GM12878 (cell line): ENCODE data around the gene TP53I11. TPM values are rescaled to one million over a fixed set of nuclear protein-coding genes. Genes with fewer than 3 reads are reported as not detected.

Experiments used
- ATAC-seq: fragments of 200-7000 bp; cut with Tn5 transposase; 3 replicates; pipeline ENCODE4 v1.9.1; 2020; ENCODE audit warnings: mild to moderate bottlenecking, moderate library complexity
- BruUV-seq: library from RNA; stranded (reverse); fragments of 400-500 nt; replicated peaks from 2 replicates; lab custom pipeline; 2021; lab: Mats Ljungman, UMichigan
- CTCF ChIA-PET: fragments of 300-600 bp; sonication (Branson Sonifier 250); formaldehyde crosslinking; extraction: SDS; loops from one replicate; lab custom pipeline; 2021; ENCODE audit warnings: inconsistent platforms; lab: Yijun Ruan, JAX
- POLR2A ChIA-PET: fragments of 350-600 bp; formaldehyde crosslinking; extraction: SDS; loops from one replicate; lab custom pipeline; 2021; ENCODE audit warnings: inconsistent platforms; lab: Charles Lee
- RAD21 ChIA-PET: fragments of 300-600 bp; sonication (Branson Sonifier 250); formaldehyde crosslinking; loops from one replicate; lab custom pipeline; 2023; ENCODE audit warnings: antibody characterized with exemption; ENCODE audit not compliant: unreplicated experiment; lab: Charles Lee
- SMC1A ChIA-PET: fragments of 300-600 bp; sonication (Branson Sonifier 250); formaldehyde crosslinking; loops from one replicate; lab custom pipeline; 2023; ENCODE audit not compliant: unreplicated experiment, uncharacterized antibody; lab: Charles Lee
- DNase-seq: peaks from one replicate; pipeline ENCODE4 v3.0.0-alpha.2; 2011; ENCODE audit warnings: low read depth, low spot score
- FAIRE-seq: peaks from 3 replicates; lab custom pipeline; 2011; peaks lifted over from hg19 to GRCh38; lab: Jason Lieb, UNC
- H2AFZ ChIP-seq: 2 replicates; pipeline ENCODE4 v1.6.0; 2011; ENCODE audit warnings: low read depth, low read length, control low read depth; ENCODE audit not compliant: control insufficient read depth
- H3K27ac ChIP-seq: 2 replicates; pipeline ENCODE4 v1.5.1; 2011; ENCODE audit warnings: control low read depth; ENCODE audit not compliant: control insufficient read depth, insufficient read depth
- H3K27me3 ChIP-seq, 2 experiments: replicated peaks in 1 of 2; 2 replicates each; pipeline versions ENCODE4 v1.6.0 to v1.6.1; 2011; ENCODE audit warnings: low read length in 1 of 2; ENCODE audit not compliant: control insufficient read depth in 2 of 2, insufficient read depth in 2 of 2
- H3K36me3 ChIP-seq, 2 experiments: 2 replicates each; pipeline ENCODE4 v1.5.1; 2011; ENCODE audit warnings: low read length in 1 of 2; ENCODE audit not compliant: control insufficient read depth in 2 of 2, insufficient read depth in 2 of 2
- H3K4me1 ChIP-seq: 2 replicates; pipeline ENCODE4 v1.6.1; 2011; ENCODE audit warnings: mild to moderate bottlenecking, low read length, moderate library complexity, mixed read lengths; ENCODE audit not compliant: control insufficient read depth, insufficient read depth
- H3K4me2 ChIP-seq: 2 replicates; pipeline ENCODE4 v1.6.0; 2011; ENCODE audit warnings: control low read depth; ENCODE audit not compliant: control insufficient read depth, insufficient read depth
- H3K4me3 ChIP-seq: fragments of 200-600 bp; sonication (generic); 2 replicates; pipeline ENCODE4 v1.5.1; 2016
- H3K79me2 ChIP-seq: 2 replicates; pipeline ENCODE4 v1.6.0; 2011; ENCODE audit warnings: low read length; ENCODE audit not compliant: control insufficient read depth, insufficient read depth
- H3K9ac ChIP-seq: 2 replicates; pipeline ENCODE4 v1.8.0; 2011; ENCODE audit warnings: low read length, control low read depth, mixed read lengths; ENCODE audit not compliant: control insufficient read depth, insufficient read depth
- H3K9me3 ChIP-seq: replicated peaks from 3 replicates; pipeline ENCODE4 v1.5.1; 2011; ENCODE audit warnings: mild to moderate bottlenecking, low read length; ENCODE audit not compliant: control insufficient read depth, insufficient read depth
- H4K20me1 ChIP-seq: 2 replicates; pipeline ENCODE4 v1.6.0; 2011; ENCODE audit not compliant: control insufficient read depth, insufficient read depth
- BHLHE40 ChIP-seq, 2 experiments: fragments of 450-650 bp in 1 of 2; IDR thresholded peaks; 2 replicates each; pipeline ENCODE4 v1.6.1; 2011 to 2017; ENCODE audit warnings: low read depth in 2 of 2, borderline replicate concordance in 1 of 2, improper control_type of control experiment in 1 of 2, low read length in 1 of 2, mild to moderate bottlenecking in 1 of 2
- POLR2A ChIP-seq: IDR thresholded peaks from 2 replicates; pipeline ENCODE4 v1.6.1; 2011; ENCODE audit warnings: low read depth, mild to moderate bottlenecking, low read length
- RAD21 ChIP-seq: IDR thresholded peaks from 2 replicates; pipeline ENCODE4 v1.6.1; 2011; ENCODE audit warnings: mild to moderate bottlenecking, low read depth, low read length, moderate library complexity; ENCODE audit not compliant: insufficient read depth
- SMARCA5 ChIP-seq: fragments of 450-650 bp; IDR thresholded peaks from 2 replicates; pipeline ENCODE4 v1.6.1; 2017; ENCODE audit warnings: mild to moderate bottlenecking
- SMC3 ChIP-seq: IDR thresholded peaks from 2 replicates; pipeline ENCODE4 v1.6.1; 2011; ENCODE audit warnings: low read length, improper control_type of control experiment, borderline replicate concordance
- TBL1XR1 ChIP-seq: IDR thresholded peaks from 2 replicates; pipeline ENCODE4 v1.6.1; 2012; ENCODE audit warnings: low read depth, low read length, improper control_type of control experiment
- ZNF384 ChIP-seq: IDR thresholded peaks from 2 replicates; pipeline ENCODE4 v1.6.1; 2012; ENCODE audit warnings: low read depth, mild to moderate bottlenecking, low read length, improper control_type of control experiment, borderline replicate concordance
- ZZZ3 ChIP-seq: IDR thresholded peaks from 2 replicates; pipeline ENCODE4 v1.6.1; 2011; ENCODE audit warnings: low read depth; ENCODE audit not compliant: control insufficient read depth, insufficient read length
- WGBS: methylation state at CpG from one replicate; pipeline ENCODE4 v1.1.6; 2016; ENCODE audit warnings: low lambda C conversion rate; ENCODE audit not compliant: insufficient replicate concordance, insufficient coverage; ENCODE audit errors: missing lambda C conversion rate; 5-methylcytosine and 5-hydroxymethylcytosine counted together
- in situ Hi-C: fragments of 300-500 bp; cut with MboI; formaldehyde crosslinking; loops from 9 replicates; pipeline ENCODE4 v1.14.3; 2018; ENCODE audit warnings: mixed read lengths
- intact Hi-C: fragments of 100-400 bp; cut with micrococcal nuclease; formaldehyde crosslinking; loops from one replicate; pipeline ENCODE4 v1.14.2; 2022; ENCODE audit not compliant: unreplicated experiment
- polyA plus RNA-seq, 11 experiments: library from polyadenylated mRNA; depleted of rRNA in 4 of 11; unstranded in 6 of 11; stranded (reverse) in 5 of 11; fragments of >200 nt; fragmentation: Nextera tagmentation in 4 of 11; fragmentation: Illumina TruSeq in 1 of 11; extraction: Ambion mirVana in 4 of 11; extraction: Trizol in 1 of 11; gene quantifications; 1 replicate in 1 of 11; 2 replicates in 10 of 11; pipeline versions ENCODE4 v1.2.1 to v1.2.3, GENCODE V29; 2011 to 2016; ENCODE audit warnings: inconsistent platforms in 2 of 11, missing spikeins in 2 of 11, low read depth in 1 of 11
- total RNA-seq, 4 experiments: library from RNA; depleted of rRNA in 3 of 4; stranded (reverse); fragments of >200 nt in 3 of 4; fragmentation: Illumina TruSeq in 1 of 4; extraction: Trizol in 1 of 4; gene quantifications; 2 replicates each; pipeline versions ENCODE4 v1.2.1 to v1.2.3, GENCODE V29; 2013 to 2021

Gene TP53I11
- total and polyA plus RNA-seq, 10 of the 15 experiments (the other 5 are each of a cell fraction or from before 2014, with no cell fraction given), result 0.03 to 0.28 (median 0.17) TPM; not detected in 3

DNA sequence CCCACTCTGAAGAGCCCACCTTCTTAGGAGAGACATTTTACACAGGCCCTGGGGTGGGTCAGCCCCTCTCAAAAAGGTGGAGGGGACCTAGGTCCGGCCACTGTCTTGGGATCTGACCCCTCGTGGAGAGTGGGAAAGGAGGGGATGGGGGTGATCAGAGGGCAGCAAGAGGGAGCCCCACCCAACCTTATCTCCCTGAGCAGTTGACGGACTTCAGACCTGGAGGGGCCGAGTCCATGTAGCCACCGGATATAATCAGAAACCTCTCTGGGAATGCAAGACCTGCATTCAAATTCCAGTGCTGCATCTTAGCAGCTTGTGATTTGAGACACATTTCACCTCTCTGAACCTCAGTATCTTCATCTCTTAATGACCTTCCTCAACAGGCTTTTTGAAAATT lies 44.0 kb downstream of the TP53I11 start:
- ChIA-PET SMC1A (no interaction called here), CTCF (no interaction called here), RAD21 (no interaction called here), POLR2A (no interaction called here)
- TF ChIP-seq TBL1XR1 (no peak), BHLHE40 (IDR thresholded peaks at IDR 0.05; ENCODE audit: borderline replicate concordance in 1 of 2, low read depth in 2 of 2, low read length in 1 of 2) (no peak), ZZZ3 (no peak), SMARCA5 (no peak), RAD21 (no peak), ZNF384 (no peak), POLR2A (no peak), SMC3 (no peak)
- in situ Hi-C loops, result no loop called here
- intact Hi-C loops, result no loop called here
- BruUV-seq, result no TSS peak
- Histone ChIP-seq H3K4me2 (no peak overlapping the region), H3K9ac (no peak overlapping the region), H3K4me3 (no peak overlapping the region), H3K27ac (no peak overlapping the region), H3K9me3 (no peaks in the 10 kb centered on the region), H3K36me3 (no peaks in the 10 kb centered on the region), H2AFZ (no peak overlapping the region), H3K79me2 (no peaks in the 10 kb centered on the region), H3K4me1 (no peaks in the 10 kb centered on the region), H3K27me3 (peaks cover 0 to 3% of the 10 kb centered on the region in 2 experiments; a peak in 2 of 4 replicates), H4K20me1 (no peaks in the 10 kb centered on the region)
- ATAC-seq, result no peak
- WGBS, result 20% methylated on average over 5 of the region's 5 CpGs
- DNase-seq, result no peak
- no peak for FAIRE-seq
